Caco-2 (cell line): ENCODE data around the gene ADGRA1. TPM values are rescaled to one million over a fixed set of nuclear protein-coding genes. Genes with fewer than 3 reads are reported as not detected.

ENCODE experiments used
- BruUV-seq: library from RNA; stranded (reverse); fragments of 400-500 nt; replicated peaks from 2 replicates; lab custom pipeline; 2021; lab: Mats Ljungman, UMichigan
- CTCF ChIA-PET: fragments of 300-600 bp; sonication (Branson Sonifier 250); formaldehyde crosslinking; loops from one replicate; lab custom pipeline; 2022; ENCODE audit warnings: antibody characterized with exemption; lab: Charles Lee
- POLR2A ChIA-PET: fragments of 300-600 bp; sonication (Branson Sonifier 250); formaldehyde crosslinking; loops from one replicate; lab custom pipeline; 2022; ENCODE audit warnings: antibody characterized with exemption; lab: Charles Lee
- DNase-seq, 2 experiments: peaks; one replicate each; pipeline versions ENCODE4 v3.0.0 to v3.0.0-alpha.2; 2020 to 2022
- H3K27me3 ChIP-seq: replicated peaks from 2 replicates; pipeline ENCODE4 v1.6.0; 2011; ENCODE audit warnings: low read length; ENCODE audit not compliant: control insufficient read depth, insufficient read depth
- H3K36me3 ChIP-seq: 2 replicates; pipeline ENCODE4 v1.5.1; 2011; ENCODE audit warnings: low read length; ENCODE audit not compliant: control insufficient read depth, insufficient read depth
- H3K4me1 ChIP-seq: fragments of 250-450 bp; sonication (Bioruptor Pico); 2 replicates; pipeline ENCODE4 v1.5.1; 2020; ENCODE audit warnings: mild to moderate bottlenecking
- H3K4me3 ChIP-seq: 2 replicates; pipeline ENCODE4 v1.5.1; 2011; ENCODE audit warnings: low read depth, mild to moderate bottlenecking, control low read depth, low read length
- H3K9me3 ChIP-seq: fragments of 250-450 bp; sonication (Bioruptor Pico); 2 replicates; pipeline ENCODE4 v1.5.1; 2020; ENCODE audit warnings: mild to moderate bottlenecking, moderate library complexity
- H3K27ac Mint-ChIP-seq: one replicate; pipeline ENCODE4 v1.8.0; 2022; ENCODE audit warnings: mixed read lengths; ENCODE audit not compliant: unreplicated experiment
- H3K27me3 Mint-ChIP-seq: one replicate; pipeline ENCODE4 v1.8.0; 2022; ENCODE audit warnings: mixed read lengths; ENCODE audit not compliant: insufficient read depth, unreplicated experiment
- H3K36me3 Mint-ChIP-seq: one replicate; pipeline ENCODE4 v1.8.0; 2022; ENCODE audit warnings: mild to moderate bottlenecking, mixed read lengths; ENCODE audit not compliant: insufficient read depth, unreplicated experiment
- H3K4me1 Mint-ChIP-seq: one replicate; pipeline ENCODE4 v1.8.0; 2022; ENCODE audit warnings: low read depth, mixed read lengths; ENCODE audit not compliant: unreplicated experiment
- H3K4me3 Mint-ChIP-seq: one replicate; pipeline ENCODE4 v1.8.0; 2022; ENCODE audit warnings: mild to moderate bottlenecking, moderate library complexity, mixed read lengths; ENCODE audit not compliant: unreplicated experiment
- H3K9me3 Mint-ChIP-seq: one replicate; pipeline ENCODE4 v1.8.0; 2022; ENCODE audit warnings: mixed read lengths; ENCODE audit not compliant: unreplicated experiment
- CTCF ChIP-seq, 2 experiments: fragments of 200-600 bp in 1 of 2; IDR thresholded peaks; 1 replicate in 1 of 2; 2 replicates in 1 of 2; pipeline versions ENCODE4 v1.5.1 to v1.8.0; 2011 to 2022; ENCODE audit warnings: antibody characterized with exemption in 1 of 2, control low read depth in 1 of 2, inconsistent platforms in 1 of 2, low read depth in 1 of 2, low read length in 1 of 2, mild to moderate bottlenecking in 1 of 2, moderate library complexity in 1 of 2; ENCODE audit not compliant: insufficient read depth in 1 of 2, severe bottlenecking in 1 of 2, unreplicated experiment in 1 of 2
- intact Hi-C: fragments of 100-400 bp; cut with micrococcal nuclease; formaldehyde crosslinking; loops from one replicate; pipeline ENCODE4 v1.10.0; 2022; ENCODE audit not compliant: unreplicated experiment
- total RNA-seq: library from RNA; stranded (reverse); gene quantifications from 2 replicates; pipeline ENCODE4 v1.2.3, GENCODE V29; 2022

The ADGRA1 gene
- total RNA-seq, 1 experiment from 2014 or later = not detected

GRCh38 chr10:133180965-133181639 lies 93.4 kb downstream of the ADGRA1 start:
- H3K4me1 ChIP-seq = no peaks in the 10 kb centered on the region
- ChIA-PET CTCF (no interaction called here), POLR2A (no interaction called here)
- BruUV-seq = no TSS peak
- H3K36me3 Mint-ChIP-seq = no peaks in the 10 kb centered on the region
- no peak overlapping the region for H3K4me3 ChIP-seq
- TF ChIP-seq CTCF (IDR thresholded peaks at IDR 0.05; ENCODE audit: insufficient read depth in 1 of 2, low read depth in 1 of 2, low read length in 1 of 2, severe bottlenecking in 1 of 2, unreplicated experiment in 1 of 2) = no peak
- peaks cover 13% of the 10 kb centered on the region for H3K9me3 ChIP-seq
- intact Hi-C loops = no loop called here
- H3K27me3 Mint-ChIP-seq = peaks cover 7% of the 10 kb centered on the region
- DNase-seq = no peak
- H3K36me3 ChIP-seq = no peaks in the 10 kb centered on the region
- no peak overlapping the region for H3K4me3 Mint-ChIP-seq
- peaks cover 9% of the 10 kb centered on the region for H3K9me3 Mint-ChIP-seq
- H3K4me1 Mint-ChIP-seq = no peaks in the 10 kb centered on the region
- no peaks in the 10 kb centered on the region; the same call in 1 of the 2 replicates for H3K27me3 ChIP-seq
- H3K27ac Mint-ChIP-seq = no peak overlapping the region

Other genes starting within 250 kb of the ADGRA1 start
- 1.0 TPM in 1 of 2 replicates, not detected in the other for gene CFAP46, start 145.4 kb upstream of the ADGRA1 start, total RNA-seq
- gene KNDC1, start 72.3 kb downstream of the ADGRA1 start, total RNA-seq = 1.5 and 3.2 TPM in 2 replicates
- not detected in 2 replicates for gene UTF1, start 142.3 kb downstream of the ADGRA1 start, total RNA-seq
- 0.12 TPM in 1 of 2 replicates, not detected in the other for gene VENTX, start 149.9 kb downstream of the ADGRA1 start, total RNA-seq
- gene ADAM8, start 188.9 kb downstream of the ADGRA1 start, total RNA-seq = 13.4 and 16.8 TPM in 2 replicates
- gene TUBGCP2, start 220.9 kb downstream of the ADGRA1 start, total RNA-seq = 92.2 and 93.3 TPM in 2 replicates
- 98.5 and 112 TPM in 2 replicates for gene ZNF511, start 221.0 kb downstream of the ADGRA1 start, total RNA-seq
- gene CALY, start 249.0 kb downstream of the ADGRA1 start, total RNA-seq = not detected in 2 replicates